HepG2 (cell line): ENCODE results near the gene AMOTL1. TPM values are rescaled to one million over a fixed set of nuclear protein-coding genes. Genes with fewer than 3 reads are reported as not detected.

Experiments used
- ATAC-seq: fragments of 200-7000 bp; cut with Tn5 transposase; 3 replicates; pipeline ENCODE4 v1.9.1; 2020; ENCODE audit warnings: mild to moderate bottlenecking, moderate library complexity
- BruUV-seq: library from RNA; stranded (reverse); fragments of 400-500 nt; replicated peaks from 2 replicates; lab custom pipeline; 2021; lab: Mats Ljungman, UMichigan
- CTCF ChIA-PET: fragments of 300-600 bp; formaldehyde crosslinking; extraction: SDS; loops from one replicate; lab custom pipeline; 2021; ENCODE audit warnings: low total read pairs, inconsistent platforms, low intra/inter-chr PET ratio; lab: Yijun Ruan, JAX
- POLR2A ChIA-PET: fragments of 350-600 bp; sonication (Branson Sonifier 250); formaldehyde crosslinking; loops from one replicate; lab custom pipeline; 2020; ENCODE audit warnings: antibody characterized with exemption, inconsistent platforms; lab: Yijun Ruan, JAX
- DNase-seq: peaks from one replicate; pipeline ENCODE4 v3.0.0-alpha.2; 2015; ENCODE audit warnings: low spot score
- FAIRE-seq: peaks from 3 replicates; lab custom pipeline; 2011; peaks lifted over from hg19 to GRCh38; lab: Jason Lieb, UNC
- H2AFZ ChIP-seq: one replicate; pipeline ENCODE4 v1.6.1; 2011; ENCODE audit warnings: low read length, inconsistent platforms
- H3K27ac ChIP-seq: fragments of 300-600 bp; 3 replicates; pipeline ENCODE4 v1.8.0; 2011; ENCODE audit warnings: mixed run types, mild to moderate bottlenecking, mixed read lengths, low read length, inconsistent platforms; ENCODE audit not compliant: insufficient read depth; ENCODE audit errors: extremely low read length
- H3K27me3 ChIP-seq, 2 experiments: fragments of 200-600 bp in 1 of 2; 2 replicates in 1 of 2; 3 replicates in 1 of 2; pipeline versions ENCODE4 v1.6.0 to v1.8.0; 2011; ENCODE audit warnings: low read length in 2 of 2, mild to moderate bottlenecking in 2 of 2, moderate library complexity in 2 of 2, inconsistent platforms in 1 of 2; ENCODE audit not compliant: insufficient read depth in 2 of 2, control insufficient read depth in 1 of 2
- H3K36me3 ChIP-seq, 2 experiments: fragments of 200-600 bp in 1 of 2; replicated peaks in 1 of 2; 2 replicates in 1 of 2; 3 replicates in 1 of 2; pipeline versions ENCODE4 v1.5.1 to v1.8.0; 2011; ENCODE audit warnings: low read length in 2 of 2, inconsistent platforms in 1 of 2; ENCODE audit not compliant: insufficient read depth in 2 of 2, control insufficient read depth in 1 of 2
- H3K4me1 ChIP-seq: 2 replicates; pipeline ENCODE4 v1.5.1; 2012; ENCODE audit warnings: low read length, inconsistent platforms; ENCODE audit not compliant: insufficient read depth
- H3K4me2 ChIP-seq: 2 replicates; pipeline ENCODE4 v1.6.0; 2011; ENCODE audit warnings: low read depth, low read length, inconsistent platforms
- H3K4me3 ChIP-seq, 3 experiments: fragments of 200-600 bp in 1 of 3; sonication (generic), shearing (Covaris generic) in 1 of 3; replicated peaks in 1 of 3; 2 replicates each; pipeline ENCODE4 v1.5.1; 2011 to 2016; ENCODE audit warnings: low read length in 3 of 3, inconsistent platforms in 2 of 3, low read depth in 2 of 3, mild to moderate bottlenecking in 2 of 3, control low read depth in 1 of 3, mixed read lengths in 1 of 3; ENCODE audit not compliant: insufficient read depth in 1 of 3
- H3K79me2 ChIP-seq: one replicate; pipeline ENCODE4 v1.6.1; 2011; ENCODE audit warnings: low read length, inconsistent platforms; ENCODE audit not compliant: insufficient read depth
- H3K9ac ChIP-seq: 2 replicates; pipeline ENCODE4 v1.6.0; 2011; ENCODE audit warnings: mild to moderate bottlenecking, low read depth, low read length, inconsistent platforms; ENCODE audit not compliant: insufficient read depth
- H3K9me3 ChIP-seq: 2 replicates; pipeline ENCODE4 v1.5.1; 2012; ENCODE audit warnings: mild to moderate bottlenecking, low read length
- H4K20me1 ChIP-seq: 2 replicates; pipeline ENCODE4 v1.6.0; 2011; ENCODE audit warnings: inconsistent platforms, mild to moderate bottlenecking, low read length, moderate library complexity; ENCODE audit not compliant: insufficient read depth
- CCDC6 ChIP-seq: sonication (generic); formaldehyde crosslinking; IDR thresholded peaks from 2 replicates; pipeline ENCODE4 v1.8.1; 2022; ENCODE audit warnings: mild to moderate bottlenecking, missing genetic modification reagents, moderate library complexity
- CREB1 ChIP-seq, 2 experiments: fragments of 450-650 bp in 1 of 2; IDR thresholded peaks; 2 replicates each; pipeline ENCODE4 v1.6.1; 2016 to 2017; ENCODE audit warnings: control low read depth in 1 of 2, mild to moderate bottlenecking in 1 of 2, missing compliant biosample characterization in 1 of 2, missing genetic modification characterization in 1 of 2
- JUNB ChIP-seq: sonication (generic); formaldehyde crosslinking; IDR thresholded peaks from 2 replicates; pipeline ENCODE4 v1.8.0; 2022; ENCODE audit warnings: missing genetic modification reagents, mild to moderate bottlenecking, borderline replicate concordance
- KLF13 ChIP-seq: sonication (generic); formaldehyde crosslinking; IDR thresholded peaks from 2 replicates; pipeline ENCODE4 v1.4.0; 2020; ENCODE audit warnings: mild to moderate bottlenecking, missing genetic modification reagents
- KLF9 ChIP-seq: IDR thresholded peaks from 2 replicates; pipeline ENCODE4 v1.6.1; 2016; ENCODE audit warnings: low read depth
- MAFF ChIP-seq: IDR thresholded peaks from 2 replicates; pipeline ENCODE4 v1.6.1; 2011; ENCODE audit warnings: low read depth, low read length, improper control_type of control experiment
- PHF5A ChIP-seq: IDR thresholded peaks from one replicate; pipeline ENCODE4 v1.6.1; 2018; ENCODE audit warnings: low read depth, missing genetic modification reagents; ENCODE audit not compliant: unreplicated experiment
- TAF1 ChIP-seq: sonication (generic); formaldehyde crosslinking; IDR thresholded peaks from 2 replicates; pipeline ENCODE4 v1.4.0; 2020; ENCODE audit warnings: missing genetic modification reagents
- TOPORS ChIP-seq: sonication (generic); formaldehyde crosslinking; IDR thresholded peaks from 2 replicates; pipeline ENCODE4 v1.8.0; 2023; ENCODE audit warnings: mild to moderate bottlenecking, missing genetic modification reagents
- TP53 ChIP-seq: sonication (generic); formaldehyde crosslinking; conservative IDR thresholded peaks from 2 replicates; pipeline ENCODE4 v1.4.0; 2020; ENCODE audit warnings: missing genetic modification reagents
- ZBTB38 ChIP-seq: sonication (generic); formaldehyde crosslinking; IDR thresholded peaks from 2 replicates; pipeline ENCODE4 v1.5.1; 2020; ENCODE audit warnings: mild to moderate bottlenecking, missing genetic modification reagents
- ZFP82 ChIP-seq: sonication (generic); formaldehyde crosslinking; IDR thresholded peaks from 2 replicates; pipeline ENCODE4 v1.5.1; 2020; ENCODE audit warnings: mild to moderate bottlenecking, missing genetic modification reagents, borderline replicate concordance
- ZNF124 ChIP-seq: sonication (generic); formaldehyde crosslinking; IDR thresholded peaks from 2 replicates; pipeline ENCODE4 v1.4.0; 2020; ENCODE audit warnings: missing genetic modification reagents
- ZNF510 ChIP-seq: sonication (generic); formaldehyde crosslinking; IDR thresholded peaks from 2 replicates; pipeline ENCODE4 v1.4.0; 2020; ENCODE audit warnings: low read depth, mild to moderate bottlenecking, missing genetic modification reagents
- ZSCAN9 ChIP-seq: IDR thresholded peaks from 2 replicates; pipeline ENCODE4 v1.6.1; 2016; ENCODE audit warnings: borderline replicate concordance
- whole genome bisulfite sequencing: methylation state at CpG from one replicate; pipeline ENCODE4 v1.1.6; 2017; ENCODE audit warnings: low lambda C conversion rate; 5-methylcytosine and 5-hydroxymethylcytosine counted together
- in situ Hi-C: cut with HindIII; loops from 2 replicates; pipeline ENCODE4 v1.10.0; 2017; ENCODE audit warnings: low pct_unique_long_range_greater_than_20kb; ENCODE audit not compliant: extremely low pct_ligation_motif_present
- intact Hi-C: fragments of 100-400 bp; cut with micrococcal nuclease; formaldehyde crosslinking; loops from one replicate; pipeline ENCODE4 v1.10.0; 2022; ENCODE audit not compliant: unreplicated experiment
- polyA plus RNA-seq, 8 experiments: library from polyadenylated mRNA; depleted of rRNA in 3 of 8; stranded (reverse) in 7 of 8; unstranded in 1 of 8; fragments of >200 nt; fragmentation: Illumina TruSeq in 4 of 8; extraction: Trizol in 4 of 8; gene quantifications; 2 replicates each; pipeline versions ENCODE4 v1.2.1 to v1.2.3, GENCODE V29; 2011 to 2016; ENCODE audit warnings: low read depth in 4 of 8, missing spikeins in 1 of 8, mixed read lengths in 1 of 8; ENCODE audit not compliant: insufficient read depth in 1 of 8
- total RNA-seq, 5 experiments: library from RNA; depleted of rRNA; stranded (reverse); fragments of >200 nt; fragmentation: Illumina TruSeq; extraction: Trizol; gene quantifications; 2 replicates each; pipeline ENCODE4 v1.2.3, GENCODE V29; 2016; ENCODE audit warnings: low read depth in 1 of 5
- TF ChIP-seq, protein P1 (sequence below): sonication (generic); formaldehyde crosslinking; IDR thresholded peaks from 2 replicates; pipeline ENCODE4 v1.5.0; 2020; ENCODE audit warnings: missing genetic modification reagents

AMOTL1 gene
- total and polyA plus RNA-seq, 2 of the 13 experiments (the other 11 are each of a cell fraction or from before 2014, with no cell fraction given), result 0.01 to 0.20 TPM

DNA sequence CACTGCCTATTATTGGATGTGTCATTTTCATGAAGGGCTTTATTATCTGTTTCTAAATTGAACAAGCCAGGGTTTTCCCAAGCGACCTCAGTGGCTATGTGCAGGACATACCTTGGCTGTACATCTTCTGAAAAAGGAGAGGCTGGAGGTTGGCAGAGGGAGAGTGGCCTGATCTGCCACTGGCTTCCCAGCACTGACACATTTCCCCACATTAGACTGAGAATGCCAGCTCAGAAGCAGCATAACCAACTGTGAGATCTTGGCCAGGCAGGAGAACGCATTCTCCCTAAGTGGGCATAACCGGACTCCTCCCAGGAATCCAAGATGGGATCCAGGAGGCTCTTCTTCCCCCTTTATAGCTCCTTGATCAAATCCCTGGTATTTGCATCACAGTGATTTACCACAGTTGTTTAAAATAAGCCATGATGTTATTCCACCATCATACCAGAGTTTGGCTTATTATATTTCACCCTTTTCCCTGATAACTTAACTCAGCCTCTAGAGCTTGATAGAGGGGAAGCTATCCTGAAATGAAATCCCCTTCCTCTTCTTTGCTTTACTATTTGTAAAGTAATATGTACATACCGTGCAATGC lies 33.8 kb downstream of the AMOTL1 start:
- no peak for DNase-seq
- TF ChIP-seq KLF9, result no peak
- TF ChIP-seq CCDC6 (CRISPR knock-in tag), result no peak
- no peak for TF ChIP-seq MAFF
- TF ChIP-seq ZNF124 (CRISPR knock-in tag), result no peak
- TF ChIP-seq TP53 (CRISPR knock-in tag), result no peak
- TF ChIP-seq ZFP82 (CRISPR knock-in tag), result no peak
- TF ChIP-seq JUNB (CRISPR knock-in tag), result no peak
- TF ChIP-seq, protein P1, sequence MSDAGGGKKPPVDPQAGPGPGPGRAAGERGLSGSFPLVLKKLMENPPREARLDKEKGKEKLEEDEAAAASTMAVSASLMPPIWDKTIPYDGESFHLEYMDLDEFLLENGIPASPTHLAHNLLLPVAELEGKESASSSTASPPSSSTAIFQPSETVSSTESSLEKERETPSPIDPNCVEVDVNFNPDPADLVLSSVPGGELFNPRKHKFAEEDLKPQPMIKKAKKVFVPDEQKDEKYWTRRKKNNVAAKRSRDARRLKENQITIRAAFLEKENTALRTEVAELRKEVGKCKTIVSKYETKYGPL, result no peak
- intact Hi-C loops, result no loop called here
- Histone ChIP-seq H4K20me1 (no peaks in the 10 kb centered on the region), H2AFZ (no peak overlapping the region), H3K36me3 (no peaks in the 10 kb centered on the region), H3K4me1 (no peaks in the 10 kb centered on the region), H3K9ac (no peak overlapping the region), H3K4me3 (no peak overlapping the region), H3K27ac (no peak overlapping the region), H3K9me3 (no peaks in the 10 kb centered on the region), H3K27me3 (0 out of 5 replicates have a peak, but pooled peaks cover 0 to 5% of the 10 kb centered on the region in 2 experiments), H3K79me2 (no peaks in the 10 kb centered on the region), H3K4me2 (no peak overlapping the region)
- BruUV-seq, result no TSS peak
- 0% methylated on average over 2 of the region's 4 CpGs for WGBS
- in situ Hi-C loops, result no loop called here
- ChIA-PET POLR2A (no interaction called here), CTCF (no interaction called here)
- ATAC-seq, result no peak
- FAIRE-seq, result no peak

DNA sequence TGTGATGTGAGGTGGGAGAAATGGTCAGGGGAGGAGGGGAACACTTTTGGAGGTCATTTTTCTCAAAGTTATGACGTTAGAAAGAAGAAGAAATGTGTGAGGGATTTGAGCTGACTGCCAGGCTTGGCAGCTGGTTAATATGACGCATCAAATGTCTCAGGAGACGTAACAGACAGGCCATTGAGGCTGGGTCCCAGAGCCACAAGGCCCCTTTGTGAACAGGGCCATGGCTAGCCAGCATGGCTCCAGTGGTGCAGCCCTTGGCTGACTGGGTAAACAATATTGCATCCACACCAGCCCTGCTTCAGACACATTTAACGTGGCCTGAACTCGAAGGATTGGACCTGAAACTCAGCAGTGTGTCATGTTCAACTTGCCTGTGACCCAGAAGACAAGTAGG lies 34.3 kb downstream of the AMOTL1 start:
- POLR2A ChIA-PET, result no interaction called here
- in situ Hi-C loops (no loop called here), intact Hi-C loops (no loop called here)
- Histone ChIP-seq H3K4me2 (no peak overlapping the region), H3K27ac (no peak overlapping the region), H3K36me3 (no peaks in the 10 kb centered on the region), H3K79me2 (no peaks in the 10 kb centered on the region), H2AFZ (no peak overlapping the region), H3K9me3 (no peaks in the 10 kb centered on the region), H3K27me3 (0 out of 5 replicates have a peak, but pooled peaks cover 0 to 5% of the 10 kb centered on the region in 2 experiments), H3K4me1 (no peaks in the 10 kb centered on the region), H3K4me3 (no peak overlapping the region), H3K9ac (no peak overlapping the region), H4K20me1 (no peaks in the 10 kb centered on the region)
- 0% methylated on average over 5 of the region's 5 CpGs for WGBS
- TF ChIP-seq TAF1 (no peak), ZSCAN9 (CRISPR knock-in tag) (no peak), ZBTB38 (no peak), TOPORS (no peak), ZNF510 (CRISPR knock-in tag) (no peak), PHF5A (CRISPR knock-in tag) (no peak), KLF13 (CRISPR knock-in tag) (no peak), CREB1 (IDR thresholded peaks at IDR 0.05) (0 out of 2 replicates have a peak, but pooled peaks have one; percentile 18), CREB1 (CRISPR knock-in tag; IDR thresholded peaks at IDR 0.05) (no peak)
- FAIRE-seq (no peak), DNase-seq (no peak), ATAC-seq (no peak)
- CTCF ChIA-PET, result no interaction called here
- no TSS peak for BruUV-seq
